HG02938 (cell line): ENCODE data around the gene GAL3ST1.

Experiments used
- ATAC-seq: cut with Tn5 transposase; IDR thresholded peaks from one replicate; pipeline ENCODE4 v1.9.1; 2021; ENCODE audit warnings: mild to moderate bottlenecking, moderate library complexity; ENCODE audit not compliant: unreplicated experiment

Gene GAL3ST1

GRCh38 chr22:30538280-30538679 lies 36.2 kb downstream of the GAL3ST1 start:
- no peak for ATAC-seq

GRCh38 chr22:30537083-30537731 lies 37.3 kb downstream of the GAL3ST1 start:
- ATAC-seq = no peak

- no peak for ATAC-seq
Measured at GRCh38 chr22:30535182-30535581, 39.3 kb downstream of the GAL3ST1 start.

GRCh38 chr22:30531651-30532608 lies 42.5 kb downstream of the GAL3ST1 start:
- no peak for ATAC-seq

GRCh38 chr22:30526656-30527055 lies 47.8 kb downstream of the GAL3ST1 start:
- ATAC-seq = no peak

GRCh38 chr22:30523646-30524489 lies 50.6 kb downstream of the GAL3ST1 start:
- ATAC-seq = no peak

GRCh38 chr22:30521368-30522156 lies 52.9 kb downstream of the GAL3ST1 start:
- no peak for ATAC-seq

GRCh38 chr22:30519842-30520425 lies 54.5 kb downstream of the GAL3ST1 start:
- no peak for ATAC-seq

- ATAC-seq = no peak
Measured at GRCh38 chr22:30516731-30517130, 57.7 kb downstream of the GAL3ST1 start.

- ATAC-seq = no peak
Measured at GRCh38 chr22:30516273-30516672, 58.2 kb downstream of the GAL3ST1 start.

- ATAC-seq = no peak
Measured at GRCh38 chr22:30514252-30514651, 60.2 kb downstream of the GAL3ST1 start.

- ATAC-seq = no peak
Measured at GRCh38 chr22:30513462-30513861, 61.0 kb downstream of the GAL3ST1 start.

- ATAC-seq = no peak
Measured at GRCh38 chr22:30511911-30512310, 62.6 kb downstream of the GAL3ST1 start.

- no peak for ATAC-seq
Measured at GRCh38 chr22:30511109-30511508, 63.4 kb downstream of the GAL3ST1 start.

GRCh38 chr22:30508216-30508615 lies 66.2 kb downstream of the GAL3ST1 start:
- no peak for ATAC-seq

- no peak for ATAC-seq
Measured at GRCh38 chr22:30507670-30508069, 66.8 kb downstream of the GAL3ST1 start.

GRCh38 chr22:30506507-30506968 lies 67.9 kb downstream of the GAL3ST1 start:
- no peak for ATAC-seq
